ENCODE data around the gene CTNNA3. TPM values are rescaled to one million over a fixed set of nuclear protein-coding genes. Genes with fewer than 3 reads are reported as not detected.

CTNNA3 gene
- total RNA-seq, 1 experiment from 2014 or later = not detected

- DNase-seq (ENCODE audit: low read depth) = peak; percentile 3
Observed at GRCh38 chr10:66777665-66778064, 918.3 kb downstream of the CTNNA3 start.

GRCh38 chr10:66773472-66773817 lies 922.5 kb downstream of the CTNNA3 start:
- no peak for DNase-seq (ENCODE audit: low read depth)

- no peak for DNase-seq (ENCODE audit: low read depth)
Observed at GRCh38 chr10:66772548-66773471, 923.2 kb downstream of the CTNNA3 start.

- no peak for DNase-seq (ENCODE audit: low read depth)
Observed at GRCh38 chr10:66767707-66768106, 928.3 kb downstream of the CTNNA3 start.

- no peak for DNase-seq (ENCODE audit: low read depth)
Observed at GRCh38 chr10:66762218-66762729, 933.7 kb downstream of the CTNNA3 start.

GRCh38 chr10:66760941-66761340 lies 935.1 kb downstream of the CTNNA3 start:
- DNase-seq (ENCODE audit: low read depth) = no peak

- no peak for DNase-seq (ENCODE audit: low read depth)
Observed at GRCh38 chr10:66755474-66755873, 940.5 kb downstream of the CTNNA3 start.

- peak; percentile 7 for DNase-seq (ENCODE audit: low read depth)
Observed at GRCh38 chr10:66752714-66753113, 943.3 kb downstream of the CTNNA3 start.

- no peak for DNase-seq (ENCODE audit: low read depth)
Observed at GRCh38 chr10:66748217-66748616, 947.8 kb downstream of the CTNNA3 start.

GRCh38 chr10:66747451-66747850 lies 948.5 kb downstream of the CTNNA3 start:
- DNase-seq (ENCODE audit: low read depth) = peak; percentile 93

GRCh38 chr10:66746711-66747110 lies 949.3 kb downstream of the CTNNA3 start:
- DNase-seq (ENCODE audit: low read depth) = no peak

- DNase-seq (ENCODE audit: low read depth) = no peak
Observed at GRCh38 chr10:66746246-66746645, 949.7 kb downstream of the CTNNA3 start.

- DNase-seq (ENCODE audit: low read depth) = no peak
Observed at GRCh38 chr10:66744915-66745314, 951.1 kb downstream of the CTNNA3 start.

GRCh38 chr10:66737241-66737640 lies 958.8 kb downstream of the CTNNA3 start:
- DNase-seq (ENCODE audit: low read depth) = no peak

GRCh38 chr10:66723608-66724400 lies 972.2 kb downstream of the CTNNA3 start:
- no peak for DNase-seq (ENCODE audit: low read depth)

- no peak for DNase-seq (ENCODE audit: low read depth)
Observed at GRCh38 chr10:66719483-66719882, 976.5 kb downstream of the CTNNA3 start.

GRCh38 chr10:66717231-66717981 lies 978.6 kb downstream of the CTNNA3 start:
- DNase-seq (ENCODE audit: low read depth) = no peak

GRCh38 chr10:66714741-66715140 lies 981.3 kb downstream of the CTNNA3 start:
- DNase-seq (ENCODE audit: low read depth) = peak; percentile 33

GRCh38 chr10:66713387-66713786 lies 982.6 kb downstream of the CTNNA3 start:
- no peak for DNase-seq (ENCODE audit: low read depth)

GRCh38 chr10:66698069-66698468 lies 997.9 kb downstream of the CTNNA3 start:
- DNase-seq (ENCODE audit: low read depth) = no peak

- no peak for DNase-seq (ENCODE audit: low read depth)
Observed at GRCh38 chr10:66695046-66695445, 1000.9 kb downstream of the CTNNA3 start.
